ENCODE results near the gene PITRM1.
"Not testable (repeated sequence)": the region's sequence is repeated elsewhere in the genome, so short reads cannot be mapped to it uniquely, and the experiment has no call there.

The PITRM1 gene

GRCh38 chr10:3197348-3198003 is 24.9 kb upstream of the PITRM1 start:
- DNase-seq (ENCODE audit: low read depth): peak; percentile 78

GRCh38 chr10:3196958-3197347 is 24.4 kb upstream of the PITRM1 start:
- no peak for DNase-seq (ENCODE audit: low read depth)

GRCh38 chr10:3196482-3196881 is 23.9 kb upstream of the PITRM1 start:
- DNase-seq (ENCODE audit: low read depth): no peak

- no peak for DNase-seq (ENCODE audit: low read depth)
Measured at GRCh38 chr10:3195726-3196125, 23.1 kb upstream of the PITRM1 start.

GRCh38 chr10:3195286-3195685 is 22.7 kb upstream of the PITRM1 start:
- no peak for DNase-seq (ENCODE audit: low read depth)

- no peak for DNase-seq (ENCODE audit: low read depth)
Measured at GRCh38 chr10:3194871-3195270, 22.3 kb upstream of the PITRM1 start.

DNA sequence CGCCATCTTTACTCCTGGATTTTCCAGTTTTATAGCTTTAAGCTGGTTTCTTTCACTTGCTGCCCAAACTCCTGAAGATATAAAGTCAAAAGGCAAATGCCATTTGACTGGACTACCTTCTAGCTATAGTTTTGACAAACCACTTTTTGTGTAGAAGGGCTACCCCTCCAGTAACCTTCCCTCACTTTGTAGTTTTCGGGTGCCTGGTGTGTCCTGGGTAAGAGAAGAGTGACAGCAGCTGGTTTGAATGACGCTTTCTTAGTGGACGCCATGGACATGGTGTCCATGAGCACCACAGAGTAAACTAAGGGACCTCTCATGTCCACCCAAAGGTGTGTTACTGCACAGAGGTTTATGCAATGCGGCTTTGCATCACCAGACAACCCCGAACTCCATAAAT is 21.2 kb upstream of the PITRM1 start:
- DNase-seq (ENCODE audit: low read depth): no peak

- DNase-seq (ENCODE audit: low read depth): peak; percentile 28
Measured at GRCh38 chr10:3192856-3193635, 20.5 kb upstream of the PITRM1 start.

GRCh38 chr10:3190817-3191216 is 18.2 kb upstream of the PITRM1 start:
- no peak for DNase-seq (ENCODE audit: low read depth)

DNA sequence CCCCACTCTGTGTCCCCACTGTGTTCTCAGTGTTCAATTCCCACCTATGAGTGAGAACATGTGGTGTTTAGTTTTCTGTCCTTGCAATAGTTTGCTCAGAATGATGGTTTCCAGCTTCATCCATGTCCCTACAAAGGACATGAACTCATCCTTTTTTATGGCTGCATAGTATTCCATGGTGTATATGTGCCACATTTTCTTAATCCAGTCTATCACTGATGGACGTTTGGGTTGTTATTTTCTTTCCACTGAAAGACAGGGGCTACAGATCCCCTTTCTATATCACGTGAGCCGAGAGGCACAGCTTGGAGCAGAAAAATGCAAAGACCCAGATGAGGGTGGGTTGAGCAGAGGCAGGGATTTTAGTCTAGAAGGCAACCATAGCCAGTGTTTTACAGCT is 14.6 kb upstream of the PITRM1 start:
- not testable (repeated sequence) for DNase-seq (ENCODE audit: low read depth)

DNA sequence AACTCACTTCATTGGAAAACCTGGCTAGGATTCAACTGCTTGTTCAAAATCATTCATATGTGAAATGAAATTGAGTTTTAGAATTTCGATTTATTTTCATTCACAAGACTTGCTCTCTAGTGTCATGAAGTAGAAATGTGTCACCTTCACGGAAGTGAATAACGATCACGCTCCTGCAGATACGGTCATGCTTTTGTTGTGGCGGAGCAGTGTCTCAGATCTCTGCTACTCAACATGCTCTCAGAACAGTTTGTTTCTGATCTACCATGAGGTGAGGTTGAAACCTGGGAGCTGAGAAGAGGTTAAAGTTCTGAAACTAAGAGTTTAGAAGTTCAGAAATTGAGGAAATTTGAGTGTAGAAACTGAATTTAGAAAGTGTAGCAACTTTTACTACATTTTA is 13.8 kb upstream of the PITRM1 start:
- peak; percentile 40 for DNase-seq (ENCODE audit: low read depth)

DNA sequence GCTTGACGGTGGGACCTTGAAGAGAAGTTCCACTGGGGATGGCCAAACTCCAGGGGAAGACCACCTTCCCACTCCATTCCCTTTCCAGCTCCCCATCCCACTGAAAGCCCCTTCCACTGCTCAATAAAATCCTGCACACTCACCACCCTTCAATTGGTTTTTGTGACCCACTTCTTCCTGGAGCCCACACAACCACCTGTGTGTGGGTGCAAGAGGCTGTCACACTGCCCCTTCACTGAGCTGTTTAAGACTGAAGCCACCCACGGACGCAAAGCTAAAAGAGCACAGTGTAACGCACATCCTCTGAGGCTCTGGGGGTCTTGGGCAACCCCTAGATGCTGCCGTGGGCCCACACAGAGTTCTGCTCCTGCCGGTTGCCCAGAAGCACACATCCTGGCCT is 12.8 kb upstream of the PITRM1 start:
- DNase-seq (ENCODE audit: low read depth): no peak

DNA sequence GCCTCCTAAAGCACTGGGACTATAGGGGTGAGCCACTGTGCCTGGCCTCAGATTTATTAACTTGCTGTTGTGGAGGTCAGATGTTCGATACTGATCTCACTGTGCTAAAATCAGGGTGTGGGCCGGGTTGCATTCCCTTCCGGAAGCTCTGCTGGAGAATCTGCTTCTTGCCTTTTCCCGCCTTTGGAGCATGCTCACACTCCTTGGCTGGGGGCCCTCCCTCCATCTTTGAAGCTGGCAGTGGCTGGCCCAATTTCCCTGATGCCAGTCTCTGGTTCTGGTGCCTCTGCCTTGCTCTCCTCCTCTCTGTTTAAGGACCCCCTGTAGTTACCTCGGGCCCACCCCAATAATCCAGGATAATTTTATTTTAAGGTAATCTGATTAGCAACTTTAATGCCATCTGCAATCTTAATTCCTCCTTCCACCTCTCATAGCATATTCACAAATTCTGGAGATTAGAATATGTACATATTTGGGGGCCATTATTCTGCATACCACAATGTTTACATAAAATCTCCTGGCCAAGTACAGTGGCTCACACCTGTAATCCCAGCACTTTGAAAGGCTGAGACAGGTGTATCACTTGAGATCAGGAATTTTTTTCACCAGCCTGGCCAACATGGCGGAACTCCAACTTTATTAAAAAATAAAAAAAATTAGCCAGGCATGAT is 7.9 kb upstream of the PITRM1 start:
- no peak for DNase-seq (ENCODE audit: low read depth)

GRCh38 chr10:3179174-3179573 is 6.6 kb upstream of the PITRM1 start:
- DNase-seq (ENCODE audit: low read depth): no peak

GRCh38 chr10:3178042-3178441 is 5.5 kb upstream of the PITRM1 start:
- no peak for DNase-seq (ENCODE audit: low read depth)

DNA sequence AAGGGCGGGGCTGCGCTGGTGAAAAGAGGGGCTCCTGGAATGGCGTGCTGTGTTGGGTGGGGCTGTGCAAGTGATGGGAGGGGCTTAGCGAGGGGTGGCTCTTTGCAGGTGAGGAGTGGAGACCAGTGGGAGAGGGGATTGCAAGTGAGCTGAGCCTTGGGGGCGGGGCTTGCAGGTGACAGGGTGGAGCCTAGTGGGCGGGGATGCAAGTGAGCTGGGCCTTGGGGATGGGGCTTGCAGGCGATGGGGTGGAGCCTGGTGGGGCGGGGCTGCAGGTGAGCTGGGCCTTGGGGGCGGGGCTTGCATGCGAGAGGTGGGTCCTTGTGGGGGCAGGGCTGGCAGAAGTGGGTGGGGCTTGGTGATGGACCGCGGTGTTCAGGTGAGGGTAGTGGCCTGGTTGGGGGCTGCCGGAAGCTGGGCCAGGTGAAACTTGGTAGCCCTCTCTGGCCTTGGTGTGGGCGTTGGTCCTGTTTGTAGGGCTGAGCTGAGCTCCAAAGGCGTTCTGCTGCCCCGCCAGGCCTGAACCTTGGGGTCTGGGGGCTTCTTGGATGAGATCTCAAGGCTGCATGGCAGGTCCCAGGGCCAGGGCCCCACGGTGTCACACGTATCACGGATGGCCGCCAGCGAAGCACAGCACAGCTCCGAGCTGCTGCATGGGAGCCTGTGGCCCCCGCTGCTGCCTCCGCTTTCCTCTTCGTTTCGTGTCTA is 743 bp upstream of the PITRM1 start:
- no peak for DNase-seq (ENCODE audit: low read depth)

DNA sequence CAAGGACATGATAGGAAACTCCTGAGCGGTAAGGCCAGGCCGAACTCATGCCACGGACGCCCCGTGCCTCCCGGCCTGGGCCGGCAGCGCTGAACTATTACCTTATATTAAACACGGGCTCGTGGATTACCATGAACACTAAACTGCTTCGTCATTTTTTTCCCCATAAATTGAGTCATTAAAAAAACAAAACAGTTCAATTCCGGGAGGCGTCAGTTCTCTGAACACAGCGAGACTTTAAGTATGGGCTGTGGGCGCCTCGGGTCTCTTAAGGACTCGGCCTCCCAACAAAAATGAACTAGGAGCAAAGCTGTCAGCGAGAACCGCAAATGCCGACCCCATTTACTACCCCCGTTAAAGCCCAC is 519 bp downstream of the PITRM1 start:
- DNase-seq (ENCODE audit: low read depth): no peak

DNA sequence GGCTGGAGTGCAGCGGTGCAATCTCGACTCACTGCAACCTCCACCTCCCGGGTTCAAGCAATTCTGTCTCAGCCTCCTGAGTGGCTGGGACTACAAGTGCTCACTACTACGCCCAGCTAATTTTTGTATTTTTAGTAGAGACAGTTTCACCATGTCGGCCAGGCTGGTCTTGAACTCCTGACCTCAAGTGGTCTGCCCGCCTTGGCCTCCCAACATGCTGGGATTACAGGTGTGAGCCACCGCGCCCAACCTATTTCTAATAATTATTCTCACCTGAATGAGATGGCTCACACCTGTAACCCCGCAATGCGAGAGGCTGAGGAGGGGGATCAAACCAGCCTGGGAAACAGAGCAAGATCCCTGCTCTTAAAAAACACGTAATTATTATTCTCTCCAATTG is 1.1 kb downstream of the PITRM1 start:
- not testable (repeated sequence) for DNase-seq (ENCODE audit: low read depth)

DNA sequence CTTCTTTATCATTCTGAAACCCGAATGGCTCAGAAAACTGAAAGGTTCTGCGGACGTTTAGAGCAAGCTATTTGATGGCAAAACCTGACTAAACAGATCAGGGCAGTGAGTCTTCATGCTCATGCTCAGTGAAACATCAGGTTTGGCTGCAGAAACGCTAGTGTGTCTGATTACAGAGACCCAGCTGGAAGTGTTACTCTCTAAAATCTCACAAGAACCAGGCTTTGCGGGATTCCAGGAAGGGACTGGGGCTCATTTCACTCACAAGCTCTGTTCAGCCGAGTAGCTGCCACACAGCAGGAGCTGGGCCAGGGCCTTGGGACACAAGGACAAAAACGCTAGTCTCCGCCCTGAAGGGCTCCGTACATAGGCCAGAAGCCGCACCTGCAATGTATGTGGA is 2.9 kb downstream of the PITRM1 start:
- no peak for DNase-seq (ENCODE audit: low read depth)

DNA sequence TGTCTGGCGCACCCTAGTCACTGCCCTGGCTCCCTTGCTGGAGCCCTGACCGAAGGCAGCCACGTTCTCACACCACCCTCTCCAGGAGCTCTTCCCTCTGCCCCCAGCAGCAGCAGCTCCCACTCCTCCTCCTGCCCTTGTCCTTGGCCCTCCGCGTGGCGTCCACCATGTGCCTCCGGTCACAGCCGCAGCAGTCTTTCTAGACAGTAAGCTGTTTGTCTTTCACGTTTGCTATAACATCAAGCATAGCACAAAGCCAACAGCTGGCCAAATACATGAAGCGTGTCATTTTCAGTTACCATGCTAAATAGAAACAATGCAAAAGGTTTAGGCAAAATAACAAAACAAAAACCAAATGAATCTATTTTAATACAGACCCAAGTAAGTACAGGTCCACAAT is 3.3 kb downstream of the PITRM1 start:
- DNase-seq (ENCODE audit: low read depth): no peak

GRCh38 chr10:3167611-3168330 is 4.8 kb downstream of the PITRM1 start:
- DNase-seq (ENCODE audit: low read depth): no peak

All from activated T-cell treated with anti-CD3 and anti-CD28 coated beads for 48 hours (primary cell).